CD4-positive, alpha-beta T cell treated with Interleukin-15 for 4 hours (primary cell): ENCODE results near the gene DAB1.
"Not testable (repeated sequence)": the region's sequence is repeated elsewhere in the genome, so short reads cannot be mapped to it uniquely, and the experiment has no call there.

ENCODE experiments used
- DNase-seq: peaks from one replicate; pipeline ENCODE4 v3.0.0-alpha.2; 2020; ENCODE audit warnings: low spot score

DAB1 gene

DNA sequence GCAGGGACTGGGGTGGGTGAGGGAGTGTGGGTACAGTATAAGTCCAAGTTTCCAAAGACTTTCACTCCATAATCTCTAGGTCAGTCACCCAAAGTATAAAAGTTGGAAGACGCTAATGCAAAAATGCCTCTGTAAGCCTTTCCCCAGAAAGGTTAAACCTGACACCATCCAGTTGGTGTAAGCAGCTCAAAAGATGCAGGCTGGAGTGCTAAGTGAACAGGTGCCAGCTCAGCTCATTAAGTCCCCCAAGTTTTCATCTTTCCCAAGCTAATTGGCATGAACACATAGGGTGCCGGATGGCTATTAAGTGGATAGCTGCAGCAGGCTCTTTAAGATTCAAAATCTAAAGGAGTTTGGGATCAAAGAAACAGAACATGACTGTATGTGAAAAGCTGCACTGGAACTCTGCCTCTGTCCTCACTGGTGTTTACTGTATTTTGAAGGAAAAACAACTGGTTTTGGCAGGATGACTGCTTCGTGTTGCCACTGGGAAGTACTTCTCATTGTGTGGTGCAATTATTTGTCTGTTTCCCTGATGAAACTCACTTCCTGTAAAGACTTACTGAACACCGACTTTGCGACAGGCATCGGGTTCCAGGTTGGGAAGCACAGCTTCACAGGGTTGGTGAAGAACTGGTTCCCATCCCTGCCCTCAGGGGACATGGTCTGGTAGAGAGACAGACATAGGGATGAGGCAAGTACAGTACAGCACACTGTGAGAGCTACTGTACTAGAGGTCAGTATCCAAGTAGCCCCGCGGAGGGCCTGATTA, 152.7 kb downstream of the DAB1 start:
- DNase-seq, result no peak

DNA sequence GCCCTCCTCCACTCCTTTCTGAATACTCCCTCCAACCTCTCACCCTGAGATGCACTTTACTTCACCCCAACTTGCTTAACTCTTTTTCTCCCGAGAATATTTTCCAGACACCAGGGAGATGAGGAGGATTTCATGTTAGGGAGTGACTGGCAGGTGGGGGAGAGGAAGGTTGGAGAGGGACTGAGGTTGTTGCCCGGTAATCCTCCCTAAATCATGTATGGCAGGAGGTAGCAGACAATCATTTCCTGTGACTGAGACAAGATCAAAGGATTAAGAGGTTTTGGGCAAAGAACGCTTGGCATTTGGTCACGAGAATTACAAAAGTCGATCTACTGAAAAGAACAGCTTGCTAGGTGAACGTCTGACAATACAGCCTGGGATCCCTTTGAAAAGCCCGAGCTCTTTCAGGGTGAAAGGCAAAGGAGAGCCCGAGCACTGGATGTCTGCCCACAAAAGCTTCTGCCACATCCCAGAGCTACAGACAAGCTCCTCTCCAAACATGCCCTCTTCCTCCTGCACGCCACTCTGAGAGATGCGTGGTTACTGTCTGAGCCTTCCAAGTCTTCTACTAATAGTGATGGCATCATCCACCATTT, 154.1 kb downstream of the DAB1 start:
- no peak for DNase-seq

DNA sequence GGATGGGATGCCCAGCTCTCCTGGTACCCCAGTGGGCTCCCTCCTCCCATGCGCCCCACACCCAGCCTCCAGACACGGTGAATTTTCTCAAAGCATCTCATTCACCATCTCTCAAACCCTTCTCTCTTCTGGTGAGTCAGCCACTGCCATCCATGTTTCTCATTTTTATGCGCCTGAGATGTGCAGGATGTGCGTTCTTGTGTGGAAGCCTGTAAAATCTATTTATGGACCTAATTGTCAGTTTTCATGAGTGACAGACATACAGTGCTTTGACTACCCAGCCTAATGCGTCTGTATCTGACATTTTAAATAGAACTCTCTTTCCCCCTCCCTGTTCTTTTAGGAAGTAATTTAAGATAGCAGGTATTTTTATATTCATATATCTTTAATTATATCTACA, 158.8 kb downstream of the DAB1 start:
- no peak for DNase-seq

DNA sequence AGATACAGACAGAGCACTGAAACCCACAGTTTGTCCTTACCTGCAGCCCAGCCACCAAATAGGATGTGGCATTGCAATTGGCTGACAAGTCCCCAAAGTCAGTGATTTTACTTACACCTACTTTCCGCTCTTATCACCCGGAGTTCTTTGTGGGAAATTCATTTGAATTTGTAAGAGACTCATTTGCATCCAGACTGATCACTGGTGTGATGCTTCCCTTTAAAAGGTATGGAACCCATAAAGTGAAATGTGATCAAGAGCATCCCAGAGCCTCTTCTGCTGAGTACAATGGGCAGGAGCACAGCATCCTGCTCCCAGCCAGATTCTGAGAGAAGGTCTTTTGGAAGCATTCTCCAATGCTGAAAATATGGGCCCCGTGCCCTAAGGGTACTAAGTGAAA, 161.4 kb downstream of the DAB1 start:
- no peak for DNase-seq

DNA sequence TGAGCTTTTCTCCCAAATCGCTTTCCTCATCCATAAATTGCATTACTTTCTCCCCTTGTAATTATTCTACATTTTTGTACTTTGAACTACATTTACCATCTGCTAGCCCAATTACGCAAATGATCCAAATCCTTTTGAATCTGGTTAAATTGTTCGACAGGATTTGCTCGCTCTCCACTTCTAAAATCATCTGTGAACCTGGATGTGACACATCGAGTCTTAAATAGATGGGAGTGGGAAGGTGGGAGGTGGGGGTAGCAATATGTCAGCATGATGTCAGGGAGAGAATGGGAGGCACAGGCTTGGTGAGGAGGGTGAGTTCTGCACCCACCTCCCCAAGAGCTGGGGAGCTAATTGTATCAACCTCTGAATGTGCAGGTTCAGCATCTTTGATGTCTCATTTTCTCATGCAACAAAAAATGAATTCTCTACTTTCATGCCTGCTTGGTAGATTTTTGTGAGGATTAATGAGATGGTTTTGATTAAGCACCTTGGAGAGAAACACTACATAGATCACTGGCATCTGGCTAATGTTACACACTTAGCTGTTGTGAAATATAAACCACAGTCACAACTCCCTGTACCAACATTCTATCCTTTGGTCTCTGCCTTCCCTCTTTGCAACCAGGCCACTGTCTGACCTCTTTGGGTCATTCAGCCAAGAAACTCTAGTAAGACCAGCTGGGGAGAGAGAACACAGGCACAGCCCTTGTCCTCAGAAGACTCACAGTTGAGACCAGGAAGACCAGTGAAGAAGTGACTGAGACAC, 165.1 kb downstream of the DAB1 start:
- DNase-seq, result no peak

DNA sequence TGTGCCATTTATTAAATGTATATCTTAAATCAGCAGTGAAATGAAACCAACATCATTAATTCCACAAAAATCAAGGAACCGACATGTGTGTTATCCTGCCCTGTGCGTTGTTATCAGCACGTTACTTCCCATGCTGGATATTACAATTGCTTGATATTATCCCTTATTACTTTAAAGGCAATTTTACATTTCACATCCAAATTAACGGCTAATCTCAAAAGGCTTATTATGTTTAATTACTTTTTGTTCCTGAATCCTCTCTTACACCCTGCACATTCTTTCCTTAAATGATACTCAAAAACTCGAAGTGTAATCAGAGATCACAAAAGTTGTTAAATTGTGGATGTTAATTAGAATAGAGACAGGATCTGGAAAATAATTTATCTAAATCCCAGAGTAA, 167.9 kb downstream of the DAB1 start:
- no peak for DNase-seq

DNA sequence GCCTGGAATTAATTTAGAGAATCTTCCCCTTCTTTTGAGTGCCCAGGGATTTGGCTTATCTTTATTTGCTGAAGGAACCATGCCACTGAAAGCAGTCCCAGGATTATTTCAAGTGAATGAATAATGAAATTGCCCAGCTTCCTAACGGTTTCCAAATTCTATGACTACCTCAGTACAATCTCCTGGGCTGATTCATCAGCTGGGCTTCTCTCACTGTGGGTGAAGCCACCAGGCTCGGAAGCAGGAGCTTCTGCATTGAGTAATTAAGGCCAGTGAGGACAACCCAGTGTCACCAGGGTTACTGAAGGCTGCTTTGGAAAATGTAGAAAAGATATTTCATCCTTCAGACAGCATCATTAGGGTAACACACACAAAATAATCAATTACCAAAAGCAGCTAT, 169.8 kb downstream of the DAB1 start:
- no peak for DNase-seq

DNA sequence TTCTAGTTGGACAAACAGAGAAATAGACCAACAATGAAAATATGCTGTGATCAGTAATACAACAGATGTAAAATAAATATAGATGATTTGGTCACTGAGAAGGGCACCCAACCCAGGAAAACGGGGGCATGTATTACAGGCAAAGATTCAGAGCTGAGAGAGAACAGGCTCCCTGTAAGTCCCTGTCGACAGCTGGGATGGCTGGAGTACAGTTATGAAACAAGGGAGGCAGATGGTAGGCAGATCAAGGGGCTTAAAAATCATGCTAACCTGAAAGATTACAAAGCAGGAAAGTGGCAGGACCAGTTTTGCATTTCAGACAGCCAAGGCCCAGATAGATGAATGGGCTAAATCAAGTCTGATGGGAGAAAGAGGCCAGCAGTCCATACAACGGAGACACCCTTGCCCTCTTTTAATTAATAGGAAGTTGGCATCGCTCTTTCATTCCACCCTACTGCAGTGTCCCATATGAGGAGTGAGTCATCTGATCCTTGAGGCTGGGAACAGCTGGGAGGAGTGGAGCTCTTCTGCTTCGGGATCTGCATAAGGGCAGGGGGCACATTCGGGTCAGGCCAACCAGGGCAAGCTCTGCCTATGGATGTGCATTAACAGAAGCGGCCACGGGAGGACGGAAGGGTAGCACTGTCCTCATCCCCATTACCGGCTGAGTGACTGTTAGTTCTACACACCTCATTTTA, 171.1 kb downstream of the DAB1 start:
- no peak for DNase-seq

DNA sequence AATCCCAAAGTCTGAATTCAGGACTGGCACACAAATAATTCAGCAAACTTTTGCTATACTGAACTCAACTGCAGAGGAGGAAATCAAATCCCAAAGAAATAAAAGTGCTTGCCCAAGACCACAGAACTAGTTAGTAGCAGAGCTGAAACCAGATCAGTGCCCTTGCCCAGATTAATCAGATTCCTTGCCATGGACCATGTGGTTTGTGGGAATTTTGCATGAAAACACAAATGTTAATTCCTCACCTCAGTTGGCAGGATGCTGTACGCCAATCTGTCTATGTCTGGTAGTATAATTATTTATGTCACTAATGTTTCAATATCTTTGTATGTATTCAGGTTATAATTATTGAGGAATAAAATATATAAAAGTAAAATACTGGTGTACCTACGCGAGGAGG, 173.8 kb downstream of the DAB1 start:
- no peak for DNase-seq

DNA sequence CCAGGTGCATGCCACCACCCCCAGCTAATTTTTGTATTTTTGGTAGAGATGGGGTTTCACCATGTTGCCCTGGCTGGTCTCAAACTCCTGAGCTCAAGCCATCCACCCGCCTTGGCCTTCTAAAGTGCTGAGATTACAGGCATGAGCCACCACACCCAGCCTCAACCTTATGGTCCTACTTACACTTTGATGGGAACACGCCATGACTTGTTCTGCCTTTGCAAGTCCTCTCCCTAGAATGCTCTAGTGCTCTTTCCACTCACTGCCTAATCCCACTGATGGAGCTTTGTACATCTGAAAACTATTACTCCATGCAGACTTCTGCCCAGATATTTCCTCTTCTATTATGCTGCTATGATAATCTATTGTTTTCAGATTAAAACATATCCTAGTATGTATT, 174.3 kb downstream of the DAB1 start:
- DNase-seq, result no peak

DNA sequence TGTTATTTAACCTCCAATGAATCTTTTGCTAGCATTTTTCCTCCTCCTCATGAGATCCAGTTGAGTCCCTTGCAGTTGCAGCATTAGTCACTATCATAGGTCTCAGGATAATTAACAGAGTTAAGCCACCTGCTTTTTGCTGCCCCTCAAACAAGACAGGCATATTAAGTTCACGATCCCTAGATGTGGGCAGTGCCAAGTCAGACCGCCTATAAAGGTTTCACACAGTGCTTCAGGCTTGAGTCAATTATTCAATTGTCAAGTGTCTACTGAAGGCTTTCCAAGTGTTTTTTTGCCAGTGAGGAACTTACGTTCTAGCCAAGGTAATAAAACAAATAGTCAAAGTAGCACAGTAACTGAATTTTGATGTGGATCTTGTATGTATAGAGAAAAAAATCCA, 175.0 kb downstream of the DAB1 start:
- DNase-seq, result no peak

DNA sequence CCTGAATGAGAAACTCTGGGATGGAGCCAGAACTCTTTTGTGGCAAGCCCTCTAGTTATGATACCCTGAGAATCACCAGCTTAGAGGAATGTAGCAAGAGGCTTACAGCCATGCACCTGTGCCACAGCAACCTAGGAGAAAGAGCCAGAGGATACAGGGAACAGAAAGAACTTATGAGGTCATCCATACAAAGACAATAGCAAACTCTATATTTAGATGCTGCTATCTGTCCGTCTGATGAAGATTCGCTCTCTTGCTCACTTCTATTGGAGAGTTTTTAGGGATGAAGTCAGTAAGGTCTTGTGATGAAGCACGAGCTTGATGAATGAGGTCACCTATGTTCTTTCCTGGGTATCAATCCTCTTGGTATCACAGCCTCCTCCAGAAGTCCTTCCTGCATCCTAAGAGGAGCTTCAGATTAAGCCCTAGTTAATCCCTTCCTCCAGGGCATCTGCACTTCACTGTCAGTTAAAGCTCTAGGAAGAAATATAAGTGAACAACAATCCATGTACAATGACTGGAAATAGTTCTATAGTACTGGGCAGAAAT, 185.6 kb downstream of the DAB1 start:
- no peak for DNase-seq

DNA sequence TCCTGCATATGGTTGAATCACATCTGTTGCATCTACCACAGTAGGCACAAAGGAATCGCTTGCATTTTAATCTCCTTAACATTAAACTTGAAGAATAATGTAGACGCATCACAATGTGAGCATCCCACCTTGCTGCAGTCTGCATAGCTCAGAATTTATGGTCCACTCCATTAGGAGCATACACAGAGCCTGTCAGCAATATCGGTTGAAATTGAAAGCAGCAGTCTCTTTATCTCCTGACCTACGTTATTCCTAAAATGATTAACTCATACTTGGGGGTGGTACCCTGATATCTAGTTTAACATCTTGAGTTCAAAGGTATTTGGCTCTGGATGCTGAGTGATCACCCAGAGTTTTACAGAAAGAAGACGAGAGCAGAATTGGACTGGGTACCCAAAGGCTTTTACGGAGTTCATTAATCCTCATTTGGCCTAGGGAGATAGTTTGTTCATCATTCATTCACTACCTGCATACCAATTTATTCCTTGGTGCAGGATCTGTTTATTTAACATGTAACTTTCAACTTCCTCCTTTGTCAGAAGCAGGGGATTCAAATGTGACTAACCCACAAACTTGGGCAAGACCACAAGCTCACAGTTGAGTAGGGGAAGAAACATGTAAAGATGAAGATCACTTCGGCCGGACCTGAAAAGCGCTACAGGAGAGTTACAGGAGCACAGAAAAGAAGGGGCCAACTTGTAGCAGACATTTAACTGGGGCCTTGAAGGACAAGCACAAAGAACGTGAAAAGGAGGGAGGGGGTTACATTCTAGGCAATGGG, 187.9 kb downstream of the DAB1 start:
- no peak for DNase-seq

DNA sequence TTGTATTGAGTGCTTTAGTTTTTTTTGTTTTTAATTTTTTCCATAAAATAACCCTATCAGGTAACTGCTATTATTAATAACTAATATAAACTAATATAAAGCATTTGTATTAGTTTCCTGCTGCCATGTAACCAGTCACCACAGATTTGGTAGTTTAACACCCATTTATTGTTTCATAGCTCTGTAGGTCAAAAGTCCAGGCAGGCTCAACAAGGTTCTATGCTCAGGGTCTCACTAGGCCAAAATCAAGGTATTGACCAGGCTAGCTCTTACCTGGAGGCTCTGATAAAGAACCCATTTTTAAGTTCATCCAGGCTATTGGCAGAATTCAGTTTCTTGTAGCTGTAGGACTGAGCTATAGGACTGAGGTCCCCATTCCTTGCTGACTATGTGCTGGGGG, 189.4 kb downstream of the DAB1 start:
- DNase-seq, result no peak

DNA sequence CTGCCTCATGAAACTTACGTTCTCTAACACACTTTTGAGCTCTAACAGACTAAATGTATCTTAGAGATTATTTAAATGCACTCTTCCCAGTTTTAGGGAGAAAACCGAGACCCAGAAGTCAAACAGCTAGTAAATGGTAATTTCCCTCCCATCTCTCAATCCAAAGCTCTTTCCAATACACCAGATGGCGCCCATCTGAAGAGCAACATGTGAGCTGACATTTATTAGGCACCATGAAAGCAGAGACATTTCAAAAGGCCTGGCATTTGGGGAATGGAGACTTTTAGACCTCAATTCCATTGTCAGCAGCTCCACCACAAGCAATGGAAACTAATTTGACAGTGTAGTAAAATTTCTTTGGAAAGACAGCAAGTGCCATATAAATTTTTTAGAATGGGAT, 191.4 kb downstream of the DAB1 start:
- no peak for DNase-seq

DNA sequence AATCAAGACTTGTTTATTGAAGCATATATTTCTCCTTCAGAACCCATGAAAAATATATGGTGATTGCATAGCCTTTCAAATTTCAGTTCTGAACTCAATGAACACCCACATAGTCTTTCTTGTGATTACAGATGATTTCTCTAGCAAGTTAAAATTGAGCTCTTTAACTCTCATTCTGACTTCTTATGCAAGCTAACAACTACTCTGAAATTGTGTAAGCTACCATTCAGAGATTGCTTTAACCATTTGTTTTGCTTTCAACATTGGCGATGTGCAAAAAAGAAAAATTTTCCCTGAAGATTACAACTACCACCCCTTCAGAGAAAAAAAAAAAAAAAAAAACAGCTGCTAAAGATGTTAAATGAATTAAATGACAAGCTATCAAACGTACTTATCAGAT, 193.9 kb downstream of the DAB1 start:
- DNase-seq, result no peak

DNA sequence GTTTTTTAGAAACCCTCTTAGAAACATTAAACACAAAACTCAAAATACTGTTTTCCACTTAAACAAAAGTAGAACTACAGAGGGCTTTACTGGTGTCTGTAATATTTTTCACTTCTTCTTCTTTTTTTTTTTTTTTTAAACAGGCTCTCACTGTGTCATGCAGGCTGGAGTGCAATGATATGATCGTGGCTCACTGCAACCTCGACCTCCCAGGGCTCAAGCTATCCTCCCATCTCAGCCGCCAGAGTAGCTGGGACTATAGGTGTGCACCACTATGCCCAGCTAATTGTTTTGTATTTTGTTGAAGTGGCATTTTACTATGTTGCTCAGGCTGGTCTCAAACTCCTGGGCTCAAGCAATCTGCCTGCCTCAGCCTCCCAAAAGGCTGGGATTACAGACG, 194.8 kb downstream of the DAB1 start:
- no peak for DNase-seq

DNA sequence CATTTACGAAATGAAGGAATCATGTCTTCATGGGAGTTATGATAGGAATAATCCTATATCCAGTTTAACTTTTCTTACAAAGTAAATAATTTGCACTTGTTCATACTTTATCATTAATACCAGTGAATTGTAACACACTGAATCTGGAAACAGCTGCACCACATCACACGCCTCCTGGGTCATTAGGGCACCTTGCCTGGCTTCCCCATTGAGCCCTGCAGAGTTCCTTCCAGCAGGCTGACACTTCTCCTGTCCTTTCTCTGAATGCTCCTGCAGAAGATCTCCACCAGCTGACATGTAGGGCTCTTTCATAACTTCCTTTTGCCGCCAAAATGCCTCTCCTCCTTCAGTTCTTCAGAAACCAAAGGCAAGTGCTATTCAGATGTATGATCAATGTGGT, 201.1 kb downstream of the DAB1 start:
- no peak for DNase-seq

DNA sequence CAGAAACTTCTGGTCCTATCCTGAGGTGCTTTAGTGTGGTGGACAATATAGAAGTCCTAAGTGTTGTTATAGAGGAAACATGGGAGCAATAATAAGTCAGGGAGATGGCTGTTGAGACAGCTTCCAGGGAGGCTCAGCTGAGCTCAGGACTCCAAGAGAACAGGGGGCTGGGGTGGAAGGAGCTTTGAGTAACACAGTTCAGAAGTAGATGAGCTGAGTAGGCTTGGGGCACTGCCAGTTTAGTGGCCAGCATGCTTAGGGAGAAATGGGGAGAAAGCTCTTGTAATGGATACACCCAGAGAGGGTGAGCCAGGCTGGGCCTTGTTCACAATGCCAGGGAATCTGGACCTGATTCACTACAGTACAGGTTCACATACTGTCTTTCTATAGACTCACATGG, 201.6 kb downstream of the DAB1 start:
- no peak for DNase-seq

DNA sequence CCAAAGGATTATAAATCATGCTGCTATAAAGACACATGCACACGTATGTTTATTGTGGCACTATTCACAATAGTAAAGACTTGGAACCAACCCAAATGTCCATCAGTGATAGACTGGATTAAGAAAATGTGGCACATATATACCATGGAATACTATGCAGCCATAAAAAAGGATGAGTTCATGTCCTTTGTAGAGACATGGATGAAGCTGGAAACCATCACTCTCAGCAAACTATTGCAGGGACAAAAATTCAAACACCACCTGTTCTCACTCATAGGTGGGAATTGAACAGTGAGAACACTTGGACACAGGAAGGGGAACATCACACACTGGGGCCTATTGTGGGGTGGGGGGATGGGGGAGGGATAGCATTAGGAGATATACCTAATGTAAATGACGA, 203.0 kb downstream of the DAB1 start:
- DNase-seq, result not testable (repeated sequence)

DNA sequence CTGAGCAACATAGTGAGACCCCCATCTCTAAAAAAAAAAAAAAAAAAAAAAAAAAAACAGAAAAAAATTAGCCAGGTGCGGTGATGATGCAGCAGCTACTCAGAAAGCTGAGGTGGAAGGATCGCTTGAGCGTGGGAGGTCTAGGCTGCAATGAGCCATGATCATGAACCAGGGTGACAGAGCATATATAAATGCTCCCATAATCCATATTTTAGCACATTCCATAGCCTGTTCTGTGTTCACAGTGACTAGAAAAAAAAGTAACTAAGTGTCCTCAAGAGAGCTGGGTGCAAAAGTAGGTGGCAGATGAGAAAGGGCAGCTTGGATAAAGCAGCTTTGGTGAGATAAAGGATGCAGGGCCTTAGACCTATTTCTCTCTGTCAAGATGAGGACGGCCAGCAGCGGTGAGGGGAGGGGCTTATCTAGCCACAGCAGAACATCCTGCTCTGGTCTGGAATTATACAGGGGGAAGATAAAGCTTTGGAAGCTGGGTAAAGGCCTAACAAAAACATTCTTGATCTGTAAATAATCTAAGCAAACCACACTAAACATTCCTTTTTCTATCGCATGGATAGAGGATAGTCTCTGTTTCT, 205.3 kb downstream of the DAB1 start:
- DNase-seq, result no peak
